Muscle of arm (tissue), 12 donors: Measurements from ENCODE around the gene CHIT1. TPM values are rescaled to one million over a fixed set of nuclear protein-coding genes. Genes with fewer than 3 reads are reported as not detected.
"Not testable (repeated sequence)": the region's sequence is repeated elsewhere in the genome, so short reads cannot be mapped to it uniquely, and the experiment has no call there.

ENCODE experiments used
- DNase-seq: peaks from one replicate; pipeline ENCODE4 v3.0.0-alpha.2; 2013
- polyA plus RNA-seq, 12 donors: library from polyadenylated mRNA; unstranded; fragments of 120-200 nt; gene quantifications; one replicate each; pipeline ENCODE4 v1.2.1, GENCODE V29; 2013; ENCODE audit not compliant: insufficient read length in 12 of 12

The CHIT1 gene
- polyA plus RNA-seq, 12 donors = 0.20 to 0.91 (median 0.58) TPM; not detected in 2

- DNase-seq = not testable (repeated sequence)
These were observed 36.7 kb upstream of the CHIT1 start for GRCh38 chr1:203266140-203266539.

- no peak for DNase-seq
These were observed 36.1 kb upstream of the CHIT1 start for GRCh38 chr1:203265541-203265940.

- no peak for DNase-seq
These were observed 34.6 kb upstream of the CHIT1 start for GRCh38 chr1:203264052-203264501.

GRCh38 chr1:203263496-203263895, 34.0 kb upstream of the CHIT1 start:
- DNase-seq = no peak

GRCh38 chr1:203256636-203257035, 27.2 kb upstream of the CHIT1 start:
- DNase-seq = not testable (repeated sequence)

- not testable (repeated sequence) for DNase-seq
These were observed 25.3 kb upstream of the CHIT1 start for GRCh38 chr1:203254782-203255181.

- no peak for DNase-seq
These were observed 23.2 kb upstream of the CHIT1 start for GRCh38 chr1:203252678-203253077.

GRCh38 chr1:203251466-203251865, 22.0 kb upstream of the CHIT1 start:
- no peak for DNase-seq

- DNase-seq = no peak
These were observed 21.4 kb upstream of the CHIT1 start for GRCh38 chr1:203250911-203251310.

GRCh38 chr1:203244776-203245175, 15.3 kb upstream of the CHIT1 start:
- no peak for DNase-seq

GRCh38 chr1:203241708-203242107, 12.2 kb upstream of the CHIT1 start:
- not testable (repeated sequence) for DNase-seq

- no peak for DNase-seq
These were observed 10.2 kb upstream of the CHIT1 start for GRCh38 chr1:203239526-203240305.

GRCh38 chr1:203239081-203239480, 9.6 kb upstream of the CHIT1 start:
- DNase-seq = no peak

- no peak for DNase-seq
These were observed 9.1 kb upstream of the CHIT1 start for GRCh38 chr1:203238535-203238934.

- not testable (repeated sequence) for DNase-seq
These were observed 5.4 kb upstream of the CHIT1 start for GRCh38 chr1:203234901-203235300.

GRCh38 chr1:203228670-203229069, 803 bp downstream of the CHIT1 start:
- DNase-seq = no peak

GRCh38 chr1:203227371-203228083, 1.9 kb downstream of the CHIT1 start:
- no peak for DNase-seq

- no peak for DNase-seq
These were observed 4.4 kb downstream of the CHIT1 start for GRCh38 chr1:203225071-203225470.

- DNase-seq = no peak
These were observed 6.3 kb downstream of the CHIT1 start for GRCh38 chr1:203223012-203223775.

GRCh38 chr1:203219934-203220333, 9.5 kb downstream of the CHIT1 start:
- DNase-seq = no peak

- no peak for DNase-seq
These were observed 10.3 kb downstream of the CHIT1 start for GRCh38 chr1:203219171-203219570.

GRCh38 chr1:203217668-203218067, 11.8 kb downstream of the CHIT1 start:
- DNase-seq = no peak
